ENCODE results near the gene CLCN6.

GRCh38 chr1:11833900-11834299, 27.9 kb downstream of the CLCN6 start:
- TF ChIP-seq TCF12 (IDR thresholded peaks at IDR 0.05; ENCODE audit: low read depth, low read length) (no peak), RFX5 (IDR thresholded peaks at IDR 0.05; ENCODE audit: low read depth, low read length) (no peak), ZNF274 (IDR thresholded peaks at IDR 0.05; ENCODE audit: insufficient read depth, insufficient read length) (no peak), KDM1A (IDR thresholded peaks at IDR 0.05; ENCODE audit: borderline replicate concordance) (no peak), CTCF (IDR thresholded peaks at IDR 0.05 in 2 of 3, conservative IDR thresholded peaks at IDR 0.05 in 1 of 3; ENCODE audit: control insufficient read depth in 2 of 3, extremely low read depth in 1 of 3, insufficient read depth in 1 of 3, low read depth in 3 of 3, low read length in 3 of 3) (no peak), FOXM1 (IDR thresholded peaks at IDR 0.05; ENCODE audit: low read depth, low read length) (no peak), ZBTB40 (IDR thresholded peaks at IDR 0.05; ENCODE audit: borderline replicate concordance) (no peak)
